ENCODE results near the gene ZNF75A.

- no peak for TF ChIP-seq CTCF (optimal IDR thresholded peaks at IDR 0.05 in 1 of 3, IDR thresholded peaks at IDR 0.05 in 1 of 3, conservative IDR thresholded peaks at IDR 0.05 in 1 of 3; ENCODE audit: extremely low read depth in 1 of 3, insufficient read depth in 2 of 3, low read length in 3 of 3)
- TF ChIP-seq EZH2 (IDR thresholded peaks at IDR 0.05; ENCODE audit: low read length), result no peak
Observed at GRCh38 chr16:3356118-3356517, 50.8 kb downstream of the ZNF75A start.

All from keratinocyte (primary cell).